Mucosa of descending colon (tissue), 3 donors: ENCODE results near the gene RHOT1. TPM values are rescaled to one million over a fixed set of nuclear protein-coding genes. Genes with fewer than 3 reads are reported as not detected.

Experiments used
- ATAC-seq: fragments of 200-7000 bp; cut with Tn5 transposase; one replicate; pipeline ENCODE4 v1.9.1; 2020; ENCODE audit warnings: mild to moderate bottlenecking, moderate library complexity
- DNase-seq, 3 donors: peaks; one replicate each; pipeline ENCODE4 v3.0.0-alpha.2; 2020
- H3K36me3 ChIP-seq: fragments of 200-600 bp; one replicate; pipeline ENCODE4 v1.8.0; 2021; ENCODE audit warnings: low read depth, mild to moderate bottlenecking
- H3K4me1 ChIP-seq: fragments of 200-600 bp; one replicate; pipeline ENCODE4 v1.8.0; 2021; ENCODE audit warnings: low read depth, mild to moderate bottlenecking
- H3K4me3 ChIP-seq: fragments of 200-600 bp; one replicate; pipeline ENCODE4 v1.8.0; 2021; ENCODE audit warnings: mild to moderate bottlenecking
- H3K9me3 ChIP-seq: fragments of 200-600 bp; one replicate; pipeline ENCODE4 v1.8.0; 2021; ENCODE audit warnings: mild to moderate bottlenecking
- CTCF ChIP-seq: fragments of 200-600 bp; IDR thresholded peaks from one replicate; pipeline ENCODE4 v1.8.0; 2022; ENCODE audit warnings: antibody characterized with exemption, mild to moderate bottlenecking
- intact Hi-C, 2 donors: fragments of 100-400 bp; cut with DNase I in 1 of 2; cut with micrococcal nuclease in 1 of 2; formaldehyde crosslinking; loops; one replicate each; pipeline versions ENCODE4 v1.11.0 to v1.11.1; 2022; cut with DNase I, micrococcal nuclease
- total RNA-seq, 3 donors: library from RNA; stranded (reverse); fragmentation: NEBNext Ultra II Directional in 2 of 3; extraction: Animal tissue kit (Norgen Biotek cat#: 25700) in 2 of 3; gene quantifications; one replicate each; pipeline versions ENCODE4 v1.2.1 to v1.2.4, GENCODE V29; 2021 to 2023
- donor health status: DM: no; HTN: no; CAD: no; lungs with moderate emphysema.
- donor health status: DM: no; HTN: no; CAD: no.
- donor health status: DM: no; HTN: yes; CAD: no.

The RHOT1 gene
- total RNA-seq, 3 donors from 2014 or later: 21.2 to 48.6 (median 21.4) TPM

GRCh38 chr17:32118835-32119234 lies 23.5 kb upstream of the RHOT1 start:
- no peaks in the 10 kb centered on the region for H3K36me3 ChIP-seq
- no peaks in the 10 kb centered on the region for H3K4me1 ChIP-seq
- H3K9me3 ChIP-seq: no peaks in the 10 kb centered on the region
- DNase-seq: no peak
- TF ChIP-seq CTCF: no peak
- no peak for ATAC-seq
- intact Hi-C loops: no loop called here
- H3K4me3 ChIP-seq: no peak overlapping the region

GRCh38 chr17:32120141-32120540 lies 22.2 kb upstream of the RHOT1 start:
- H3K4me1 ChIP-seq: peaks cover 4% of the 10 kb centered on the region
- no peaks in the 10 kb centered on the region for H3K36me3 ChIP-seq
- no peaks in the 10 kb centered on the region for H3K9me3 ChIP-seq
- ATAC-seq (no peak), DNase-seq (no peak)
- no peak overlapping the region for H3K4me3 ChIP-seq
- intact Hi-C loops: no loop called here
- no peak for TF ChIP-seq CTCF

- DNase-seq (no peak), ATAC-seq (no peak)
- Histone ChIP-seq H3K36me3 (no peaks in the 10 kb centered on the region), H3K4me3 (no peak overlapping the region), H3K9me3 (no peaks in the 10 kb centered on the region), H3K4me1 (peaks cover 4% of the 10 kb centered on the region)
- intact Hi-C loops: no loop called here
- TF ChIP-seq CTCF: no peak
Measured at GRCh38 chr17:32120716-32121115, 21.6 kb upstream of the RHOT1 start.

- Histone ChIP-seq H3K4me1 (peaks cover 4% of the 10 kb centered on the region), H3K36me3 (no peaks in the 10 kb centered on the region), H3K9me3 (no peaks in the 10 kb centered on the region), H3K4me3 (no peak overlapping the region)
- no peak for TF ChIP-seq CTCF
- DNase-seq: no peak
- ATAC-seq: no peak
- intact Hi-C loops: no loop called here
Measured at GRCh38 chr17:32123782-32124181, 18.5 kb upstream of the RHOT1 start.

GRCh38 chr17:32124985-32125847 lies 17.1 kb upstream of the RHOT1 start:
- DNase-seq (peak in 1 of 3 donors; percentile 48), ATAC-seq (peak; percentile 65)
- Histone ChIP-seq H3K4me1 (peaks cover 4% of the 10 kb centered on the region), H3K36me3 (no peaks in the 10 kb centered on the region), H3K9me3 (no peaks in the 10 kb centered on the region), H3K4me3 (no peak overlapping the region)
- intact Hi-C loops: no loop called here
- no peak for TF ChIP-seq CTCF
